Naive thymus-derived CD4-positive, alpha-beta T cell (primary cell): ENCODE data around the gene FBXO22. TPM values are rescaled to one million over a fixed set of nuclear protein-coding genes. Genes with fewer than 3 reads are reported as not detected.

ENCODE experiments used
- polyA plus RNA-seq, 2 donors: library from polyadenylated mRNA; unstranded; fragments of 300-500 nt; fragmentation: Illumina TruSeq; gene quantifications; one replicate each; pipeline ENCODE4 v1.2.3, GENCODE V29; 2021
- total RNA-seq, 6 experiments: library from RNA in 5 of 6; stranded (reverse) in 5 of 6; gene quantifications; 1 replicate in 5 of 6; 2 replicates in 1 of 6; pipeline ENCODE4 v1.2.3 and lab custom pipeline; 2021 to 2026

The FBXO22 gene
- total and polyA plus RNA-seq, 7 experiments from 2014 or later: 9.7 to 34.5 (median 15.3) TPM

Other genes starting within 250 kb of the FBXO22 start
- not detected for gene CSPG4, start 191.0 kb upstream of the FBXO22 start, total RNA-seq
- gene CSPG4, start 191.0 kb upstream of the FBXO22 start, polyA plus RNA-seq: not detected
- 10 to 100 TPM; 28.2 to 32.1 (median 28.8) TPM for gene UBE2Q2, start 60.4 kb upstream of the FBXO22 start, total RNA-seq
- gene UBE2Q2, start 60.4 kb upstream of the FBXO22 start, polyA plus RNA-seq: 10 to 100 TPM; 27.7 to 30.5 TPM
- not detected for gene NRG4, start 108.5 kb downstream of the FBXO22 start, total RNA-seq
- gene NRG4, start 108.5 kb downstream of the FBXO22 start, polyA plus RNA-seq: not detected
- gene TMEM266, start 156.1 kb downstream of the FBXO22 start, total RNA-seq: not detected
- not detected for gene TMEM266, start 156.1 kb downstream of the FBXO22 start, polyA plus RNA-seq